ENCODE results near the gene EFHD1. TPM values are rescaled to one million over a fixed set of nuclear protein-coding genes. Genes with fewer than 3 reads are reported as not detected.
A peak's percentile ranks its signal among the peaks of the same experiment; 100 is the strongest.

EFHD1 gene
- total and polyA plus RNA-seq, 9 donors = 7.0 to 39.6 (median 26.7) TPM

DNA sequence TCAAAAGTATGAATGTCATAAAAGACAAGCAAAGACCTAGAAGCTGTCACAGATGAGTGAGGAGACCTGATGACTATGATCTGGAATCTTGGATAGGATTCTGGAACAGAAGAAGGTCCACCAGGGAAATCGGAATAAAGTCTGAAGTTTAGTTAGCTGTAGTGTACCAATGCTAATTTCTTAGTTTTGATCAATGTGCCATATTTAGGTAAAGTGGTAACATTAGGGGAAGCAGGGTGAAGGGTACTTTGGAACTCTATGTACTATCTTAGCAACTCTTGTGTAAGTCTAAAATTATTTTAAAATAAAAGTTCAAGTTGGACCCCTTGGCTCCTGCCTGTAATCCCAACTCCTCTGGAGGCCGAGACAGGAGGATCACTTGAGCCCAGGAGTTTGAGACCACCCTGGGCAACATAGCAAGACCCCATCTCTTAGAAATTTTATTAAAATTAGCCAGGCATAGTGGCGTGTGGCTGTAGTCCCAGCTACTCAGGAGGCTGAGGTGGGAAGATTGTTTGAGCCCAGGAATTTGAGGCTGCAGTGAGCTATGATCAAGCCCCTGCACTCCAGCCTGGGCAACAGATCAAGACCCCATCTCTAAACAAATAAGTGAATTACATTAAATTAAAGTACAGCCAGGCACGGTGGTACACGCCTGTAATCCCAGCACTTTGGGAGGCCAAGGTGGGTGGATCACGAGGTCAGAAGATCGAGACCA is 35.9 kb upstream of the EFHD1 start:
- WGBS (ENCODE audit: insufficient coverage) = 100% methylated on average over 1 of the region's 7 CpGs
- Histone ChIP-seq H3K9me3 (replicated peaks; ENCODE audit: control insufficient read depth, low read depth, low read length) (no peaks in the 10 kb centered on the region), H3K4me3 (ENCODE audit: low read length) (no peak overlapping the region), H3K4me1 (ENCODE audit: control insufficient read depth, insufficient read depth, low read length) (peaks cover 15% of the 10 kb centered on the region), H3K27me3 (ENCODE audit: control insufficient read depth, insufficient read depth, low read length) (no peaks in the 10 kb centered on the region), H3K27ac (ENCODE audit: low read length) (no peak overlapping the region), H3K36me3 (ENCODE audit: control insufficient read depth, insufficient read depth, low read length) (no peaks in the 10 kb centered on the region)
- DNase-seq = no peak

DNA sequence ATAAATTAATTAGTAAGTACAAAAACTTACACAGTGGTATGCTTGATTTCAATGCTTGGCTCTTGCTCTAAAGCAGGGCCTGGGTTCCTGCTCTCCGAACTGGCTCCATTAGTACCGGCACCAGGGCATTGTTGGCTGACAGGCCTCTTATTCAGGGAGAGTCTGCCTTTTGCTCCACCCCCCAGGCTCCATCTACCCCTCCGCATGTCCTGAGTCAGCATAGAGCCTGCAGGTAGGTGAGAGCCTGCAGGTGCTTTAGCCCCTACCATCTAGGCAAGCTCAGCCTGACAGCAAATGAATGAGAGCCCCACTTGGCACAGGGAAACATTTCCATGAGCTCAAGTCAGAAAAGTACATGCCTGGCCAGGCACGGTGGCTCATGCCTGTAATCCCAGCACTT is 35.1 kb upstream of the EFHD1 start:
- DNase-seq = no peak
- 82% methylated on average over 3 of the region's 4 CpGs for WGBS (ENCODE audit: insufficient coverage)

DNA sequence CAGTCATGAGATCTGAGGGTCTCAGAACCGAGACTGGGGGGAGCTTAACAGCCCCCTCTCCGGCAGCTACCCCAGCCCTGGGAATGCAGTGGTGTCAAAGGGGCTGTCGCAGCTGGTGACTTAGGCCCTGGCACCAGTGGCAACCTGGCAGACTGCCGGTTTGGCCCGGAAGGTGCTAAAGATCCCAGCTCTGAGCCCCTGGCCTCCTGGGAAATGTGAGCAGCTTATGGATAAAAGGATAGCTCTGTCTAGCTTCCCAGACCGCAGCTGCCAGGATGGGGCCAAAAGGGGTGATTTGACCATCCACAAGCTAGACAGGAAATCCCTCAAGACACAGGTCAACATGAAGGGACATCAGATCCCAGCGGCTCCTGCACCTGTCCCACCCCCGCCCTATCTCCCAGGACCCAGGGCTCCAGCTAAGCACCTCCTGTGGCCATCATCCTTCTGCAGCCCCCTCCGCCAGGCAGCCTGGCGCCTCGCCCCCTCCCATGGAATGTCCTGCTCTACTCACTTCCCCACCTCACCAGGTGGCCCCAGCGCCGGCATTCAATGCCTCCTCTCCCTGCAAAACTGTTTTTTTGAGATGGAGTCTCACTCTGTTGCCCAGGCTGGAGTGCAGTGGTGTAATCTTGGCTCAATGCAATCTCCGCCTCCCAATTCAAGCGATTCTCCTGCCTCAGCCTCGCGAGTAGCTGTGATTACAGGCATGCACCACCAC is 33.2 kb upstream of the EFHD1 start:
- H3K4me1 ChIP-seq (ENCODE audit: control insufficient read depth, insufficient read depth, low read length) = peaks cover 15% of the 10 kb centered on the region
- no peaks in the 10 kb centered on the region for H3K9me3 ChIP-seq (replicated peaks; ENCODE audit: control insufficient read depth, low read depth, low read length)
- peak; percentile 73 for DNase-seq
- peaks cover 3% of the 10 kb centered on the region for H3K27me3 ChIP-seq (ENCODE audit: control insufficient read depth, insufficient read depth, low read length)
- H3K4me3 ChIP-seq (ENCODE audit: low read length) = no peak overlapping the region
- no peak overlapping the region for H3K27ac ChIP-seq (ENCODE audit: low read length)
- 62% methylated on average over 8 of the region's 17 CpGs for WGBS (ENCODE audit: insufficient coverage)
- H3K36me3 ChIP-seq (ENCODE audit: control insufficient read depth, insufficient read depth, low read length) = no peaks in the 10 kb centered on the region

More for the DNA sequence above, 35.1 kb upstream of the EFHD1 start:
- Histone ChIP-seq H3K27ac (ENCODE audit: low read length) (no peak overlapping the region), H3K9me3 (replicated peaks; ENCODE audit: control insufficient read depth, low read depth, low read length) (no peaks in the 10 kb centered on the region), H3K4me1 (ENCODE audit: control insufficient read depth, insufficient read depth, low read length) (peaks cover 15% of the 10 kb centered on the region), H3K36me3 (ENCODE audit: control insufficient read depth, insufficient read depth, low read length) (no peaks in the 10 kb centered on the region), H3K27me3 (ENCODE audit: control insufficient read depth, insufficient read depth, low read length) (no peaks in the 10 kb centered on the region), H3K4me3 (ENCODE audit: low read length) (no peak overlapping the region)

DNA sequence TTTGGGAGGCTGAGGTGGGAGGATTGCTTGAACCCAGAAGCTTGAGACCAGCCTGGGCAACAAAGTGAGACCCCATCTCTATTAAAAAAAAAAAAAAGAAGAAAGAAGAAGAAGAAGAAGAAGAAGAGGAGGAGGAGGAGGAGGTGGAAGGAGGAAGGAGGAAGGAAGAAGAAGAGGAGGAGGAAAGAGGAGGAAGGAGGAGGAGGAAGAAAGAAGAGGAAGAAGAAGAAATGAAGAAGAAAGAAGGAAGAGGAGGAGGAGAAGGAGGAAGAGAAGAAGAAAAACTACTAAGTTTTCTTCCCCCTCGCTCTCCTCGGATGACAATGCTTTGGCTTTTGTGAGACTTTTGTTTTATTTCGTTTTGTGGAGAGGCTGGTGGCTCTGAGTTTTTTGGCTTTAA is 30.1 kb upstream of the EFHD1 start:
- H3K27ac ChIP-seq (ENCODE audit: low read length) = no peak overlapping the region
- no peaks in the 10 kb centered on the region for H3K9me3 ChIP-seq (replicated peaks; ENCODE audit: control insufficient read depth, low read depth, low read length)
- peaks cover 3% of the 10 kb centered on the region for H3K27me3 ChIP-seq (ENCODE audit: control insufficient read depth, insufficient read depth, low read length)
- peaks cover 15% of the 10 kb centered on the region for H3K4me1 ChIP-seq (ENCODE audit: control insufficient read depth, insufficient read depth, low read length)
- H3K4me3 ChIP-seq (ENCODE audit: low read length) = no peak overlapping the region
- WGBS (ENCODE audit: insufficient coverage) = no CpG with 5 or more reads among the region's 3 CpGs
- H3K36me3 ChIP-seq (ENCODE audit: control insufficient read depth, insufficient read depth, low read length) = no peaks in the 10 kb centered on the region
- no peak for DNase-seq

DNA sequence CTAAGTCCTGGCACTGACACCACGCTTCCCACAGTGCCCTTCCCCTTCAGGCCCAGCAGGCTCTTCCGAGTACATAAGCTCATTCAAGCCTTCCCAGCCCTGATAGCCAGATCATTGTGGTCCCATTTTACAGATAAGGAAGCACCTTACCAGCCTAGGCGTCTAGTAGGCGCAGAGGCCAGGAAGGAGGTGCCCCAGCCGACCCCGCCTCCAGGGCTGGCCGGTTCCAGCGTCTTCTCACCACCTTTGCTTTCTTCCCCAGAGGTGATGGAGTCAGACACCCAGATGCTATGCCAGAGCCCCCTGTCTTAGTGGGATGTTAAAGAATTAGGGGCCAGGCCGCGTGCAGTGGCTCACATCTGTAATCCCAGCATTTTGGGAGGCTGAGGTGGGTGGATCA is 28.9 kb upstream of the EFHD1 start:
- peaks cover 3% of the 10 kb centered on the region for H3K27me3 ChIP-seq (ENCODE audit: control insufficient read depth, insufficient read depth, low read length)
- no peak for DNase-seq
- peaks cover 12% of the 10 kb centered on the region for H3K4me1 ChIP-seq (ENCODE audit: control insufficient read depth, insufficient read depth, low read length)
- 77% methylated on average over 5 of the region's 10 CpGs for WGBS (ENCODE audit: insufficient coverage)
- H3K9me3 ChIP-seq (replicated peaks; ENCODE audit: control insufficient read depth, low read depth, low read length) = no peaks in the 10 kb centered on the region
- H3K4me3 ChIP-seq (ENCODE audit: low read length) = no peak overlapping the region
- H3K36me3 ChIP-seq (ENCODE audit: control insufficient read depth, insufficient read depth, low read length) = no peaks in the 10 kb centered on the region
- H3K27ac ChIP-seq (ENCODE audit: low read length) = no peak overlapping the region

DNA sequence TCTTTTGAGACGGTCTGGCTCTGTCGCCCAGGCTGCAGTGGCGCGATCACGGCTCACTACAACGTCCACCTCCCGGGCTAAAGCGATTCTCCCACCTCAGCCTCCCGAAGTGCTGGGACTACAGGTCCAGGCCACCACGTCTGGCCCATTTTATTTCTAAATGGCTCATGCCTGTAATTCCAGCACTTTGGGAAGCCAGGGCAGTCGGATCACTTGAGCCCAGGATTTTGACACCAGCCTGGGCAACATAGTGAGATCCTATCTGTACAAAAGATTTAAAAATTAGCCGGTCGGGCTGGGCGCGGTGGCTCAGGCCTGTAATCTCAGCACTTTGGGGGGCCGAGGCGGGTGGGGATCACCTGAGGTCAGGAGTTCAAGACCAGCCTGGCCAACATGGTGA is 26.4 kb upstream of the EFHD1 start:
- no peaks in the 10 kb centered on the region for H3K36me3 ChIP-seq (ENCODE audit: control insufficient read depth, insufficient read depth, low read length)
- H3K27ac ChIP-seq (ENCODE audit: low read length) = no peak overlapping the region
- H3K9me3 ChIP-seq (replicated peaks; ENCODE audit: control insufficient read depth, low read depth, low read length) = no peaks in the 10 kb centered on the region
- DNase-seq = no peak
- H3K4me1 ChIP-seq (ENCODE audit: control insufficient read depth, insufficient read depth, low read length) = no peaks in the 10 kb centered on the region
- peaks cover 3% of the 10 kb centered on the region for H3K27me3 ChIP-seq (ENCODE audit: control insufficient read depth, insufficient read depth, low read length)
- 92% methylated on average over 15 of the region's 17 CpGs for WGBS (ENCODE audit: insufficient coverage)
- H3K4me3 ChIP-seq (ENCODE audit: low read length) = no peak overlapping the region

DNA sequence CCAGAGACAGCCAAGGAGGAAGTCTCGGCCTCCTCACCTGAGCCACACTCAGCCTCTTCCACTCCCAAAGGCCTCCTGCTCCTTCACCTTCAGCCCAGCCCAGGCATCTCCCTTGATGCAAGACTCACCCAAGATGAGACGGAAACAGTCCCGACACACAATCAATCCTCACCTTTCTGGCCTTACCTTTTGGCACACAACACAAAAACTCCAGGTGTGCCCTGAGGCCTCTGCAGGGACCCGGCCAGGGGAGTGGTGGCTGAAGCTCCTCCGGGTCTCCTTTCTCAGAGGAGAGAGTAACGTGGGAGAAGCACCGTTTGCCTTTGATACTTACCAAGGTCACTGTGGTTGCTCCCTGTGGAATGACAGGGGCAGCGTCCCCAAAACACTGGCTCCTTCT is 23.8 kb upstream of the EFHD1 start:
- H3K27ac ChIP-seq (ENCODE audit: low read length) = no peak overlapping the region
- DNase-seq = no peak
- H3K27me3 ChIP-seq (ENCODE audit: control insufficient read depth, insufficient read depth, low read length) = no peaks in the 10 kb centered on the region
- no peak overlapping the region for H3K4me3 ChIP-seq (ENCODE audit: low read length)
- 67% methylated on average over 3 of the region's 8 CpGs for WGBS (ENCODE audit: insufficient coverage)
- no peaks in the 10 kb centered on the region for H3K4me1 ChIP-seq (ENCODE audit: control insufficient read depth, insufficient read depth, low read length)
- H3K9me3 ChIP-seq (replicated peaks; ENCODE audit: control insufficient read depth, low read depth, low read length) = no peaks in the 10 kb centered on the region
- no peaks in the 10 kb centered on the region for H3K36me3 ChIP-seq (ENCODE audit: control insufficient read depth, insufficient read depth, low read length)

DNA sequence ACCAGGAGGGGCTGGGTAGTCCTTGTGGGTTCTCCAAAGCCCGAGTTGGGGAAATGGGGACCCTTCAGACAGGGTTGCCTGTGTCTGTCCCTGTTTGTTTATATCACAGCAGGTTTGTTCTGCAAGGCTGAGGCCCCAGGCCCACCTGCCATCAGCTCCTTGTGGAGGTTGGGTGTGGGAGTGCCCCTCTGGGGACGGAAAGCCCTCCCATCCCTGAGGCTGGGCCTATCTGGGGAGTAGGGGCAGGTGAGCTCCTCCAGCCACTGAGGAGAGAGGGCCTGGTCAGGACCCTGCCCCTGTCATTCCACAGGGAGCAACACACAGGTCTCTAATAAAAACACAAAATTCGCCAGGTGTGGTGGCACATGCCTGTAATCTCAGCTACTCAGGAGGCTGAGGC is 23.3 kb upstream of the EFHD1 start:
- H3K4me1 ChIP-seq (ENCODE audit: control insufficient read depth, insufficient read depth, low read length) = no peaks in the 10 kb centered on the region
- H3K36me3 ChIP-seq (ENCODE audit: control insufficient read depth, insufficient read depth, low read length) = no peaks in the 10 kb centered on the region
- H3K27ac ChIP-seq (ENCODE audit: low read length) = no peak overlapping the region
- WGBS (ENCODE audit: insufficient coverage) = 75% methylated on average over 1 of the region's 3 CpGs
- no peaks in the 10 kb centered on the region for H3K9me3 ChIP-seq (replicated peaks; ENCODE audit: control insufficient read depth, low read depth, low read length)
- no peak for DNase-seq
- H3K4me3 ChIP-seq (ENCODE audit: low read length) = no peak overlapping the region
- no peaks in the 10 kb centered on the region for H3K27me3 ChIP-seq (ENCODE audit: control insufficient read depth, insufficient read depth, low read length)

DNA sequence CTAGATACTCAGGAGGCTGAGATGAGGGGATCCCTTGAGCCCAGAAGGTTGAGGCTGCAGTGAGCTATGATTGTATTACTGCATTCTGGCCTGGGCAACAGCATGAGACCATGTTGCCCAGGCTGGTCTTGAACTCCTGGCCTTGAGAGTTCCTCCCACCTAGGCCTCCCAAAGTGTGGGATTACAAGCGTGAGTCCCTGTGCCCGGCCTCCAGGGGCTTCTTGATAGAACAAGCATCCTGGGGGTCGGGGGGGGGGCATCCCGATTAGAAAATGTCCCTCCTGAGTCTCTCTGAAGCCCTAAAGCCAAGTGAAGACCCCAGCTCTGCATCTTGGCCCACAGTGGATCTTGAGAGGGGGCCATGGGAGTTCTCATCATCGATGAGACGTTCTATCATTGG is 22.3 kb upstream of the EFHD1 start:
- Histone ChIP-seq H3K4me3 (ENCODE audit: low read length) (no peak overlapping the region), H3K4me1 (ENCODE audit: control insufficient read depth, insufficient read depth, low read length) (no peaks in the 10 kb centered on the region), H3K9me3 (replicated peaks; ENCODE audit: control insufficient read depth, low read depth, low read length) (no peaks in the 10 kb centered on the region), H3K36me3 (ENCODE audit: control insufficient read depth, insufficient read depth, low read length) (no peaks in the 10 kb centered on the region), H3K27me3 (ENCODE audit: control insufficient read depth, insufficient read depth, low read length) (no peaks in the 10 kb centered on the region), H3K27ac (ENCODE audit: low read length) (no peak overlapping the region)
- WGBS (ENCODE audit: insufficient coverage) = 77% methylated on average over 6 of the region's 6 CpGs
- DNase-seq = no peak

DNA sequence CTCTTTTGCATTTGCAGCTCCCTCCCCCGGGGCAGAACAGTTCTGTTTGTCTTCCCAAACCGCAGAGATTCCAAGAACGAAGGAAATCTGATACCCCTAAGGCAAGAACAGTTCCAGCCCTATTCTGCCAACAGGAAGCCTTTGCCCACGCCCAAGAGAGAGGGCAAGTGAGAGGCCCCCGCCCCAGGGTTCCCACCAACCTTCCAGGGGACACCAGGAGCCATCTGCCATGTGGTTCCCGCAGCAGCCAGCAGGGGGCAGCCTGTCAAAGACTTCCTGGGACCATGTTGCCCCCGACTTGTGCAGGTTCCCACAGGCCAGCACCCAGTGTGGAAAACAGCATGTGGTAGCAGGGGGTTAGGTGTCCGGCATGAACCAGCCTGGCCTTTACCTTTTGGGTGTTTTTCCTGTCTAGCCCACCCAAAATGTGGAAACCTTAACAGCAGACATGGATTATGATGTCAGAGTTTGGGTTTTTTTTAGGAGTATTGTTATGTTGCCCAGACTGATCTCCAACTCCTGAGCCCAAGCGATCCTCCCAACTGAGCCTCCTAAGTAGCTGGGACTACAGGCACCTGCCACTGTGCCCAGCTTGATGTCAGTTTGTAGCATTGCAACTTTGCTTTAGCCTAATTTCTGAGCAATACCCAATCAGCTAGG is 21.7 kb upstream of the EFHD1 start:
- no peak for DNase-seq
- Histone ChIP-seq H3K27me3 (ENCODE audit: control insufficient read depth, insufficient read depth, low read length) (no peaks in the 10 kb centered on the region), H3K36me3 (ENCODE audit: control insufficient read depth, insufficient read depth, low read length) (no peaks in the 10 kb centered on the region), H3K4me3 (ENCODE audit: low read length) (no peak overlapping the region), H3K27ac (ENCODE audit: low read length) (no peak overlapping the region), H3K9me3 (replicated peaks; ENCODE audit: control insufficient read depth, low read depth, low read length) (no peaks in the 10 kb centered on the region), H3K4me1 (ENCODE audit: control insufficient read depth, insufficient read depth, low read length) (no peaks in the 10 kb centered on the region)
- WGBS (ENCODE audit: insufficient coverage) = 40% methylated on average over 9 of the region's 9 CpGs
